GM19099 (cell line): ENCODE results near the gene TMEM86B.

ENCODE experiments used
- POLR2A ChIP-seq: IDR thresholded peaks from 3 replicates; pipeline ENCODE4 v1.6.1; 2011; ENCODE audit warnings: low read depth; ENCODE audit not compliant: insufficient read length; ENCODE audit errors: extremely low read depth

The TMEM86B gene

DNA sequence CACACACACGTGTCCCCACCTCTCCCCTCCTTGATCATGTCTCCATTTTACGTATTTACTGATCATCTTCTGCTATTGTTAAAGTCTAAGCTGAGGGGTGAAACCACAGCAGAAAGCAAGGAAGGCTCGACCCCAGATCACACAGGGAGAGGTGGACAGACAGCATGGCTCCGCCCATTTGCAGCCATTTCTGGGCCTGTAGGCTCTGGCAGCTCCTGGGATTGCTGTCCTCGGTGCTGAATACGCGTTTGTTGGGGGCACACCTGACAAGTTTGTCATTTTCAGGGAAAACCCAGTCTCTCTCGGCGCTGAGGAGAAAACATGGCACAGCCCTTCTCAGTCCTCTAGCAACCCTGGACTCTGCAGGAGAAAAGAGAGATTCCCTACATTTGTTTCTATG is 8.0 kb downstream of the TMEM86B start:
- no peak for TF ChIP-seq POLR2A

DNA sequence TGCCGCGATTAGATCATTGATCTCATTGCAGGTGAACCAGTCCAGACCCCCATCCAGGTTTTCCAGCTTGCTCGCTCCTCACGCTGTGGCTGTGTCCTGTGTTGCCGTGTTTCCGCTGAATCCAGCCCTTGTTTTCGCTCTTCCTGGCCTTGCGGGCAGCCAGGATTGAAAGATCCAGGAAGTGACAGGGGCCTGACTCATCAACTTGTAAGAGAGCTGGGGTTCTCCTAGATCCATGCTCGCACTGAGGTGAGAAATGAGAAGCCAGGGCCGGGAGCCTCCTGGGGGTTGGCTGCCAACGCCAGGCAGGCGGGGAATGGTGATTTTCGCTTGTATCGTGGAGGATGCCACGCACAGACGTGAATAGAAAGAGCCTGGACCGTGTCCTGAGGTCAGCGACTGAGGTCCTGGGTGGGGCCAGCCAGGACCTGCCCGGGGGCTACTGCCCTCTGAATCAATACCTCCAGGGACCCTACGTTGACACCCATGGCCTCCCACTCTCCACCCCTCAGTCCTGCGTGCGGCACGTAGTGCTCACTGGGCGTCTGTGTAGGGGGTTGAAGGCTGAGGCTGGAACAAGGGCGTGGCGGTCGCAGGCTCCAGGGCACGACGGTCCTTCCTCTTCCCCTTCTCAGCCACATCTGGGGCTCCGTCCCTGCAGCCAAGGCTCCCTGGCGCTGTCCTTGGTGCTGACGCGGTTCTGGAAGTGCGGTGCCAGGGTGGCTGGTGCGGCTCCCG is 11.9 kb downstream of the TMEM86B start:
- no peak for TF ChIP-seq POLR2A

DNA sequence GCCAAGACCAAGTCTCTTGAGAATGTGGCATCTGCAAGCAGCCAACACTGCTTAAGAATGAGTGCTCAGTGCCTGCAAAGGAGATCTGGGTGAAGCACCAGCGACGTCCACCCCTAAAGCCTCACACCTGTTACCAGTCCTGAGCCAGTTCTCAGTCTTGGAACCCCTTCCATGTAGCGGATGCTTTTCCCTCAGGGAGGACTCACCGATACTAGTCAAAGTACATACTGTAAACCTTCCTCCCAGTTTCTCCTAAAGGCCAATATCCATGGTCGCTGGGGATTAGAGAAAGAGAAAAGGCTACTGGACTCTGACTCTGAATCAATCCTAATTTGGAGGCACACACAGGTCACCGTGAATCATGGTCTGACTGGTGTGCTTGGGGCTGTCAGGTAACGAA is 15.0 kb downstream of the TMEM86B start:
- TF ChIP-seq POLR2A, result no peak

DNA sequence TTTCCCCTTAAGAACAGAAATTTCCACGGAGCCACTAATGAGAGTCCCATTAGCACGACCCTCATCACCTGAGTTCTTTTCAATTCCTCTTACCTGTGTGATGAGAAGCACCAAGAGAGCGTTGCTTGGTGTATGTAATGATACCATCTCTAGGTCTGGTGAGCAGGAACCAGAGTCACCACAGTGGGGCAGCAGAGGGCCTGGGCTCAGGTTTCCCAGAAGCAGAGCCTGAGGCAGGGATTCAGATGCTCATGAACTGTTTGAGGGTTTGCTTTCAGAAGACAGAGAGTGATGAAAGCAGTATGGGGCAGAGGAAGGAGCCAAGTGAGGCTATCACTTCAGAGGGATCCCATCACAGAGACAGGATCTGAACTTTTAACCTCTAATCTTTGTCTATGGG is 16.1 kb downstream of the TMEM86B start:
- no peak for TF ChIP-seq POLR2A

DNA sequence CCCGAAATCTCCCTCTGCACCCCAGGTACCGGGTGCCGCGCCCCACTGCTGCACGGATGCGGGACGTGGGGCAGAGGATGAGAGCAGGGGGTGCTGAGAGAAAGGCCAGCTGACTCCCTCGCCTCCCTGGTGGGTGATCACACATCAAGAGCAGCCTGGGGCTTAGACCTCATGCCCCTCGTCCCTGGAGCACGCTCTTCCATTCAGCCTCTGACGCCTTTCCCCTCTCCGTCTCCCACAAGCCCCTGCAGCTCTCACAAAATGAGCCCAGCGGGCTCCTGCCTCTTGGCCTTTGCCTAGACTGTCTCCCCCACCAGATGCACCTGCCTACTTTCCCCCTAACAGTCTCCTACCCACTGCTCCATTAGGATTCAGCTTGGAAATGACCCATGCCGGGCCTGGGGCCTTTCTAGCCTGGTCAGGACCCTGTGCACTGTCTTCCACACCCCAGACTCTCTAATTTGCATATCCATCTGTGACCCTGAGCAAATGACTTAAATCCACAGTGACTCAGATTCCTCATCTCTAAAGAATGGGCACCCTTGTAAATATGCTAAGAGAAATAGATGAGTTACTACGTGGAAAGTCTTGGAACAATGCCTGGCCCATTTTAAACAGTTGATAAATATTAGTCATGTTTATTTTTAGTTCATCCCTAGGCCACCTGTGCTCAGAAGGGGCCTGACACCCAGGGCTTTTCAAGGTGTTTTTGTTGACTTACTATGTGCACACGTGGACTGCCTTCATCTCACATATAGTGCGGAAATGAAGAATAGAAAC is 18.7 kb downstream of the TMEM86B start:
- TF ChIP-seq POLR2A, result no peak

DNA sequence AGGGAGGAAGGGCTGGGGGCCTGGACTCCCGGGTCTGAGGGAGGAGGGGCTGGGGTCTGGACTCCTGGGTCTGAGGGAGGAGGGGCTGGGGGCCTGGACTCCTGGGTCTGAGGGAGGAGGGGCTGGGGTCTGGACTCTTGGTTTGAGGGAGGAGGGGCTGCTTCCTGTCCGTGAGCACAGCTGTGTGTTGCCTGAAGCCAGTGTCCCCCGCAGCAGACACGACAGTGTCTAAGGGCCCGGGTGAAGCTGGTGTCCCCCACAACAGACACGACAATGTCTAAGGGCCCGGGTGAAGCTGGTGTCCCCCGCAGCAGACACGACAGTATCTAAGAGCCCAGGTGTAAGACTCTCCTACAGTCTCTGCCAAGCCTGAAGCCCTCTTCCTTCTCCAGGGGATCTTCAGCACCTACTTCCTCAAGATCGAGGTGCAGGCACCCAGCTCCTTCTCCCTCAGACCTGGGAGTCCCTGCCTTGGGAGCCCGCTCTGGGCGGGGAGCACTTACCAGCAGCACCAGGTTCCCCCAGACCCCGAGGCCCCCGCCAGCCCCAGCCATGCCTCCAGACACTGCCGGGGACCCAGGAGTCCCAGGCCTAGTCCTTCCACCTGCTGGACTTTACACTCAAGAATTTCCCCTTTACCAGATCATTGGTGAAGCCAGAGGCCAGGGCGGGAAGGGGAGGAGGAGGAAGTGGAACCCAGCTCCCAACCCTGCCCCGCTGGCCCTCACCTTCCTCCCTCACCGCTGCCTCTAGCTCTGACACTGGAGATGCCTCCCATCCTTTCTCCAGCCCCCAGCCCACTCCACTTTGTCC is 19.5 kb downstream of the TMEM86B start, which contains the start of gene PTPRH:
Gene PTPRH, minus strand, starts transcription at position 622 of the 813 bp plus-strand sequence. Its CDS starts 68 bp downstream, at position 554.
- no peak for TF ChIP-seq POLR2A

DNA sequence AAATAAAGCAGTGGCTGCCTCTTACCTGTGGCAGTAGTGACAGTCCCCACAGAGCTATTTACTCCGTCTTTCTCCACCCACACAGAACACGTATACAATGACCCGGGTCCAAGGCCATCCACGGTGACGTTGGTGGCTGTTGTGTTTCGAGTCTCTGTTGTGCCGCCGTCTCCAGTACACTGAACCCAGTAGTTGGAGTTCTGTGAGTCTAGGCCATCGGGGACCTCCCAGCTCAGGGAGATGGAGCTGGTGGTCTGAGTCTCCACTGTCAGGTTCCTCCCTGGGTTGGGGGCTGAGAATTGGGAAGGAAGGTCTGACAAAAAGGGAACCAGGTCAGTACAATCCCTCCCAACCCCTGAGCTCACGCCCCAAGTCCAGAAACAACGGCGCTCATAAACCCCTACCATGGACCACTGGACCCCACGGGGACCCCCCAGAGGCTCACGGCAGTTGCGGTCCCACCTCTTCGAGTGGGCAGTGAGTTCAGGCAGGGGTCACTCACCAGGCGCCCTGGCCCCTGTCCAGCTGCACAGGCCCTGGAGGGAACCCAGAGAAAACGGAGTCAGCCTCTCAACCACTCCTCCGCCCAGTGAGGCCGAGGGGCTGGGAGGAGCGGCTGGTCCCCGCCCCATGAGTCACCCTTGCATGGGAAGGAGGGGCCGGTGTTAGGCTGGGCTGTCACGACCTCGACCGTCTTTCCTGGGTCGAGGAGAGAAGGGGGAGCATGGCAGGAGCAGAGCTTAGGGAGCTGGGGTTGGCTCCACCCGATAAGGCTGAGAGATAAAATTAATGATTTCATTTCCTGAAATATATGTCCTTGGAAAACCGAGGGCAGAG is 21.7 kb downstream of the TMEM86B start:
- no peak for TF ChIP-seq POLR2A

DNA sequence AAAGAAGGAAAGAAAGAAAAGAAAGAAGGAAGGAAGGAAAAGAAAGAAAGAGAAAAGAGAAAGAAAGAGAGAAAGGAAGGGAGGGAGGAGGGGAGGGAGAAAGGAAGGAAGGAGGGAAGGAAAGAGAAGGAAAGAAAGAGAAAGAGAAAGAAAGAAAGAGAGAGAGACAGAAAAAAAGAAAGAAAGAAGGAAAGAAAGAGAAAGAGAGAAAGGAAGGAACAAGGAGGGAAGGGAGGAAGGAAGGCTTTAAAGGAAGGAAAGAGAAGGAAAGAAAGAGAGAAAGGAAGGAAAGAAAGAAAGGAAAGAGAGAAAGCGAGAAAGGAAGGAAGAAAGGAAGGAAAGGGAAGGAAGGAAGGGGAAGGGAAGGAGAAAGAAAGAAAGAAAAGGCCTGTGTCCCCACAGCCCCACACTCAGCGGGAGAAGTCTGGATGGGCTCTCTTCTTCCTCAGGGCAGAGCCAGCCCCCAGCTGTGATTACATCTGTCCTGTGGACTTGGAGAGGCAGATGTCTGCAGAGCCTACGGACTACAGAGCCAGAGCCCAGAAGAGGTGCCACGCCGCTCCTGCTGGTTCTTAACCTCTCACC is 28.9 kb downstream of the TMEM86B start:
- no peak for TF ChIP-seq POLR2A

DNA sequence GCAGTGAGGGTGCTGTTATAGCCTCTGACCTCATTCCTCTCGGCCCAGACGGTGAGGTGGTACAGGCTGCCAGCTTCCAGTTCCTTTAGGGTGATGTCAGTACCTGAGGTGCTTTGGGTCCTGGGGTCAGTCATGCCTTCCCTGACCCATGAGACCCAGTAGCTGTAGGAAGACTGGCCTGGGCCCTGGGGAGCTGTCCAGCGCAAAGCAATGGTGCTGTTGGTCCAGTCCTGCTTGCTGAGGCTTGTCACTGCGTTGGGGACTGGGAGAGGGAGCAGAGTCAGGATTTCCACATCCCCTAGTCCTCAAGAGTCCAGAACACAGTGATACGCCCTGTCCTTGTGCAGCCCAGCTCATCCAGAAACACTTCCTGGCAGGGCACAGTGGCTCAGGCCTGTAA is 29.9 kb downstream of the TMEM86B start:
- no peak for TF ChIP-seq POLR2A

DNA sequence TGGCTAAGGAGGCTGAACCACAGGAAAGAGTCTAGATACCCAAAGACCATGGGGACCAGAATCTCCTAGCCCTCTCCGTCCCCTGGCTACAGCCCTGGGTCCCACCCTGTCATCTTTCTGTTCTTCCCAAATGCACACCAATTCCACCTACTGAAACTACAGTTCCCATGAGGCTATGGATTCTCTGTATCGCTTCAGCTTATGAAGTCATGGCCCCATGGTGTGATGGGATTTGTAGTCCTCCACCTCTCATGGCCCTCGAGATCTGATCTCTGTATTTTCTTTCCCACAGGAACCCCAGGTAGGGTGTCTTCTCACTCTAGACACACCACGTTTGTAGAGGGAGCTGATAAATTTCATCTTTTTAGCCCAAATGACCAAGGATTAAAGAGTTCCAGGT is 31.0 kb downstream of the TMEM86B start:
- TF ChIP-seq POLR2A, result no peak

DNA sequence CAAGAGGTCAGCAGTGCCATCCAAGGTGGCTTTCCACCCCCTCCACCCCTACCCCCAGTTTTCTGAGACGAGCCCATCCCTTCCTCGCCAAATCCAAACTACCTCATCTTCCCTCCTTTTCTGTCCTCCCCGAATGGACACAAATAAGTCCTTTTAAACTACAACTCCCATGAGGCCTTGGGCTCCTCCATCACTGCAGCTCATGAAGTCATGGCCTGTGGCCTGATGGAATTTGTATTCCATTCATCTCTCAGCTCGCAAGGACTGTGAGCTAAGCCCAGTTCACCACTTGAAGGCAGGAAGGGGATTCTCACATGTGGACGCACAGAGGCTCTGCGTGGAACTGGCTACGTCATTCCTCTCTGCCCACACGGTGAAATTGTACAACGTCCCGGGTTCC is 31.8 kb downstream of the TMEM86B start:
- TF ChIP-seq POLR2A, result no peak

DNA sequence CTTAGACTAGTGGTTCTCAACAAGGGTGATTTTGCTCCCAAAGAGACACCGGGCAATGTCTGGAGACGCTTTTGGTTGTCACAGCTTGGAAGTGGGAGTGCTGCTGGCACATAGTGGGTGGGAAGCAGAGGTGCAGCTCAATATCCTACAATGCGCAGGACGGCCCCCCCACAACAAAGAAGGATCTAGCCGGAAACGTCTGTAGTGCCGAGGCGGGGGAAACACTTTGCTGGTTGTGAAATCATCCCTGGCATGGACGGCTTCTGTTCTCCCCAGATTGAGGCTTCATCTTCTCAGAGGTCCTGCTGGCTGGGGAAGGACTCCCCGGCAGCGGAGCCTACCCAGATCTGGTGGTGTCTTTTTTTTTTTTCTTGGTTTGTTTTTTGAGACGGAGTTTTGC is 35.1 kb downstream of the TMEM86B start:
- no peak for TF ChIP-seq POLR2A

DNA sequence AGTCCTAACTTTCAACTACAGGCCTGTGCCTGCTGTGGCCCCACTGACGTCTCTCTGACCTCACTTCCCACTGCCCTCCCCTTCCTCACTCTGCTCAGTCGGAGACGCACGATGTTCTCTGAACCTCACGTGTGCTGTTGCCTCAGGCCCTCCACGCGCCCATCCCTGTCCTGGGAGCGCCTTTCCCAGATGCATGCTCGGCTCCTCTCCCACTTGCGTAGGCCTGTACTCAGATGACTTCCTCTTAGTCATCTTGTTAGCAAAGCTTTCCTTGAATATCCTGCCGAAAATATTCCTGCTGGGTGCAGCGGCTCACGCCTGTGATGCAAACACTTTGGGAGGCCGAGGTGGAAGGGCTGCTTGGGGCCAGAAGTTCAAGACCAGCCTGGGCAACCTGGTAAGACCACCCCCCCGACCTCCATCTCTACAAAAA is 39.1 kb downstream of the TMEM86B start:
- TF ChIP-seq POLR2A, result no peak

DNA sequence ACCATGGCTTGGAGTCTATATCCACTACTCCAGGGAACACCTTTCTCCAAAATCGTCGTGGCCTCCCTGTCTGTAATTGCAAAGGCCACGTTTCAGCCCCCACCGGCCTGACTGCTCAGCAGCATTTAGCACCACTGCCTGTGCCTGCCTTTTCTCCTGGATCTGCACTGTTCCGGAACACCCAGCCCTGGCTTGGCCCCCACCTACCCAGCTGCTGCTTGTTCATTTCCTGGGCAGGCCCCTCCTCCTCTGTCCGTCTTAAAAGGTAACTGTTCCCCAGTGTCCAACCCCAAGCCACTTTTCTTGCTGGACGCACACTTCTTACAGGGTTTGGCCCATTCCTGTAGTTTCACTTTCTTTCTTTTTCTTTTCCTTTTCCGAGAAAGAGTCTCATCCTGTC is 39.9 kb downstream of the TMEM86B start:
- no peak for TF ChIP-seq POLR2A
